Measurements from ENCODE around the gene CTF1.
"Not testable (repeated sequence)": the region's sequence is repeated elsewhere in the genome, so short reads cannot be mapped to it uniquely, and the experiment has no call there.

The CTF1 gene, protein sequence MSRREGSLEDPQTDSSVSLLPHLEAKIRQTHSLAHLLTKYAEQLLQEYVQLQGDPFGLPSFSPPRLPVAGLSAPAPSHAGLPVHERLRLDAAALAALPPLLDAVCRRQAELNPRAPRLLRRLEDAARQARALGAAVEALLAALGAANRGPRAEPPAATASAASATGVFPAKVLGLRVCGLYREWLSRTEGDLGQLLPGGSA

DNA sequence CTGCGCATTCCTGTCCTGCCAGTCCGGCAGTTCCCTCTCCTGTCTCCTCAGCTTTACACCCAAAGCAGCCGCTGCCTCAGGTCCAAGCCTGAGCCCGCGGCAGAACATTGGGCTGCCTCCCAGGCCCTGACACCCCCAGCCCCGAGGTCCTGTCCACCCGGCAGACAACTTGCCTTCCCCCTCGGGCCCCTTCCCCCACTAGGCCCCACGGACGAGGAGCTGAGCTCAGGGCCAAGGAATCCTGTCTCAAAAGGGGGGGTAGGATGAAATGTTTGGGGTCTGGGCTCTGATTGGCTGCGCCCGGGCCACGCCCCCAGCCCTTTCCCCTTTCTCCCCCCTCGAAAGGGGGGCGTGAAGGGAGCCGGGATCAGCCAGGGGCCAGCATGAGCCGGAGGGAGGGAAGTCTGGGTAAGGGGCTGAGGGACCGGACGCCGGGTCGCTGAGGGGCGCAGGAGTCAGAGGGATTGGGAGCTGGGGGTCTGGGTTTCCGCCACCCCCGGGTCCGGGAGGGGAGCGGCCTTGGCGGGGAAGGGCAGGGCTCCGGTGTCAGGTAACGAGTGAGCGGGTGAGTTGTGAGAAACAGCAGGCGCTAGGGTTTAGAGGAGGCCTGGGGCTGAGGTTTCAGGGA is at the start of gene CTF1:
TSS of gene CTF1 (plus strand) at position 354 of the 628 bp plus-strand sequence. CDS start at position 384, 30 bp downstream.
- DNase-seq, result peak; percentile 37

GRCh38 chr16:30846649-30847402 is 49.6 kb upstream of the CTF1 start:
- DNase-seq, result no peak

DNA sequence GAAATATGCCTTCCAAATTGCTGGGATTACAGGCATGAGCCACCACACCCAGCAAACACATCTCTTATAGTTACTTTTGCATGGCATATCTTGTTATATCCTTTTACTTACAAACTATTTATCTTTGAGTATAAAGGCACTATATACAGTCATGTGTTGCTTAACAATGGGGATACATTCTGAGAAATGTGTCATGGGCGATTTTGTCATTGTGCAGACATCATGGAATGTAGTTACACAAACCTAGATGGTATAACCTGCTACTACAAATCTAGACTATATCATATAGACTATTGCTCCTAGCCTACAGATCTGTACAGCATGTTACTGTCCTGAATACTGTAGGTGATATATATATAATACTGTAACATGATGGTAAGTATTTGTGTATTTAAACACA is 46.2 kb upstream of the CTF1 start:
- no peak for DNase-seq

GRCh38 chr16:30853758-30854157 is 42.7 kb upstream of the CTF1 start:
- no peak for DNase-seq

GRCh38 chr16:30858111-30858495 is 38.3 kb upstream of the CTF1 start:
- no peak for DNase-seq

DNA sequence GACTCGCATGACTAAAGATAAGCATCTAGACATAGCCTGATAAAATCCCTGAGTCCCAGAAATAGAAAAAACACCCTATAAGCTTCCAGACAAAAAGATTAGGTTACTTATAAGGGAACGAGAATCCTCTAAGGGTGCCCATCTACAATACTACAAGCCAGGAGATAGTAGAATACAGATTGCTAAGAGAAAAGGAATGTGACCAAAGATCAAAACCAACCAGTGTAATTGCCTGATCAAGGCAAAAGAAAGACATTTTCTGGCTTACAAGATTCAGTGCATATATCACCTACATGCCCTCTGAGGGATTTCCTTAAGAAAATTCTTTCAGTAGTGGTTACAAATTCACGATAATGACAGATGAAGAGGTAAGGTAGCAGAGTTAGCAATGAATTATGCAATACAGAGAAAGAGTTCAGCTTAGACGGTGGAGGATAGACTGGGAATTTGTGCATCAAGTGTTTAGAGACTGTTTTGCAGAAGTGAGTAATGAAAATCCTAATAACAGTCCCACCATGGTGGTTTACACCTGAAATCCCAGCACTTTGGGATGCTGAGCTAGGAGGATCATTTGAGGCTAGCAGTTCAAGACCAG is 37.5 kb upstream of the CTF1 start:
- no peak for DNase-seq

- DNase-seq, result not testable (repeated sequence)
Measured at GRCh38 chr16:30860729-30861128, 35.7 kb upstream of the CTF1 start.

DNA sequence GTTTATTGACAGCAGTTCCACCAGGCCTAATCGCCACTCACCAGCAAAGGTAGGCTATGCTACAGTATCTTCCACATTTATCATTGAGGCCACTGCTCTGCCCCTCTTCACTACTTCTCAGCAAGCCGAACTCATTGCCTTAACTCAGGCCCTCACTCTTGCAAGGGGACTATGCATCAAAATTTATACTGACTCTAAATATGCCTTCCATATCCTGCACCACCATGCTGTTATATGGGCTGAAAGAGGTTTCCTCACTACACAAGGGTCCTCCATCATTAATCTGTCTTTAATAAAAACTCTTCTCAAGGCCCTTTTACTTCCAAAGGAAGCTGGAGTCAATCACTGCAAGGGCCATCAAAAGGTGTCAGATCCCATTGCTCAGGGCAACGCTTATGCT is 33.2 kb upstream of the CTF1 start:
- not testable (repeated sequence) for DNase-seq

- DNase-seq, result no peak
Measured at GRCh38 chr16:30866031-30866430, 30.4 kb upstream of the CTF1 start.

- DNase-seq, result peak; percentile 48
Measured at GRCh38 chr16:30867747-30868146, 28.7 kb upstream of the CTF1 start.

GRCh38 chr16:30870904-30871303 is 25.5 kb upstream of the CTF1 start:
- DNase-seq, result no peak

DNA sequence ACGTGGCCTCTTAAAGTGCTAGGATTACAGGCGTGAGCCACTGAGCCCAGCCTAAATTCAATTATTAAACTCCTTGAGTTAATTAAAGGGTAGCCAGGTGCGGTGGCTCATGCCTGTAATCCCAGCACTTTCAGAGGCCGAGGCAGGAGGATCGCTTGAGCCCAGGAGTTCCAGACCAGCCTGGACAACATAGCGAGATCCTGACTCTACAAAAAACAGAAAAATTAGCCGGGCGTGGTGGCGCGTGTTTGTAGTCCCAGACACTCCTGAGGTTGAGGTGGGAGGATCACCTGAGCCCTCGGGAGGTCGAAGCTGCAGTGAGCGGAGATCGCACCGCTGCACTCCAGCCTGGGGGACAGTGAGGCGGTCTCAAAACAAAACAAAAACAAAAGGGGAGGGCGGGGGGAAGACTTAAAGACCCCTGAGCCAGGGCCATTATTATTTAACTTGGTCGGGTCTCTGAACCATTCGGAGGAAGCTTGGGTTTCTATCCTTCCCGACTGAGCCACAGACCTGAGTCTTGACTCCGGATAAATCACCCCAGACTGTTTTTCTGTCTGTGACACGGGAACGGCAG is 22.1 kb upstream of the CTF1 start:
- DNase-seq, result no peak

DNA sequence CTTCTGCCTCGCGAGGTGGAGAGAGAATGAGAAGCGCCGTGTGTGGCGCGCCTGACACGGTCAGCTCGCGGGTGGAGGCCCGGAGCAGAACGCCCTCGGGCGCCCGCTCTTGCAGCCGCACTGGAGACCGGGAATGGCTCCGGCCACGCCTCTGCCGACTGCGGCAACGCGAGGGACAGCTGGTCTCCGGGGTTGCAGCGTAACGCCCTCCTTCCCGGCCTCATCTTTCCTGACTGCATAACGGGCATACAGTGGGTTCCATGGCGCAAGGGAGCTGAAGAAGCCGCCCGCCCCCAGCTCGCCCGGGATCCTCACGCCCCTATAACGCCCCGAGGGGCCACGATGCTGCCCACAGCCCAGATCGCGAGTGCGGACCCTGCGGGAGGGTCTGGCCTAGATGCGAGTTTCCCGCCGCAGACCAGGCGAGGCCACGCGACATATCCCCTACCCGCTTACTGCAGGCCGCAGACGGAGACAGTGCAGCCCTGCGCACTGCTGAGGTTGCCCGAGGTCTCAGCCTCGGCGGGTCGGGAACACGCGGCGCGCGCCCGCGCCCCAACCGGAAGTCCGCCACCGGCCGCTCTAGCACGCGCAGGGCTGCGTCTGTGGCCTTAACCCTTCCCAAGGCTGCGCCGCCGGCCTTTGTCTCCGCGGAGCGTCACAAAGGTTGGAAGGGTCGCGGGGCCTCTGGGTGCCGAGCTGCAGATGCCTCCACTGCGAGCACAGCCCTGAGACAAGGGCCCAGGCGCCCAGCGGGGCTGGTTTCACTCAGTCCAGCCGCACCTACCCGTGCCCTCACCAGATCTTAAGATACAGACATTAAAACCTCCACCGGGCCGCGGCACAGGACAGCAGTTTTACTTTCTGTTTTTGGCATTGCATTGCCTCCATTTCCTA is 21.3 kb upstream of the CTF1 start:
- peak; percentile 94 for DNase-seq

DNA sequence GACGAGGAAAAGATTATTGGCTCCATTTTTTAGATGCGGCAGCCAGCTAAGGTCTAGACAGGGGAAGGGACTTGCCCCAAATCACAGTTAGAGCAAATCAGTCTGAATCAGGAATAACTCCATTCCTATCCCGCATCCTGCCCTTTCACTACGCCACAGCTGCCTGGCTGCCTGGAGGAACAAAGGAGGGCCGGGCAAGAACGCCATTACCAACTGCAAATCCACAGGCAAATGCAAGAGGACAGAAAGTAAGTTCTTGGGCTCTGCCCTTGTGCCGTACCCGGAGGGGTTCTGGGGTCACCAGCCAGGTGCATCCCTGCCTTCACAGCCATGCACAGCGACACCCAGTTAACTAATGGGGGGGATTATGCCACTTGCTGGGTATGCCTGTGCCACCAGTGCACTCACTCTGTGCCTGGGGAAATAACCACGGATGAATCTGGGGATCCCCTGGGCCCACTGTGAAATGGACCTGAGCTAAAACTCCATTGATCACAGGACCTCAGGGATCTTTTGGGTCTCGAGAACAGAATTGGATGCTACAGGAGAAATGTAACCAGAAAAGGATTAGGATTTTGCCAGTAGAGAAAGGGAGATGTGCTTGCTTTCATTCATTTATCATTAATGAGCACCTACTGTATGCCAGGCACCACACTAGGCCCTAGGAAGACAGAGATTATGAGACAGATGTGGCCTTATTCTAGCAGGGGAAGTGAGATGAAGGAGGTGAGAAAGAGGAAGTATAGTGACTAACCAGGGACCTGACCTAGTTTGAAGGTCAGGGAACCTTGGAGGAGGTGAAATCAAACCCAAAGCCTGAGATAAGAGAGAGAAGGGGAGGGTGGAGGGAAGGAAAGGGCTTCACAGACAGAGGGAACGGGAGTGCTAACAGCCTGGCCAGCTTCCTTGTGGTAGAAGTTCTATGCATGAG is 20.3 kb upstream of the CTF1 start:
- peak; percentile 66 for DNase-seq

DNA sequence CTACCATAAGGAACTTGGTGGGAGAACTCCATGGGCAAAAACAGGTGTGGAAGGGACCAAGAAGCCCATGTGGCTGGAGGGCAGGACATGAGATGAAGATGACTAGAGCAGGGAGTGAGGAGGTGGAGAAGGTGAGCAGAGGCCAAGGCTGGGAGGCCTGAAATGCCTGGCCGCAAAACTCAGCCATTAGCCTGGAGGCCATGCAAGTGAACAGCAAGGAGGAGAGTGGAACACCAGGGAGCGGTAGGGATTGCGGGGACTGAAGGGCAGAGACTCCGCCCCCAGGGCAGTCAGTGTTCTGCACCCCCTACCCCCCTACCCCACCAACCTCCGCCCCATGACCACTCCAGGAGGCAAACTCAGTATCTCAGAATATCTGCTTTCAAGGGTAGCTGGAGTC is 19.5 kb upstream of the CTF1 start:
- peak; percentile 18 for DNase-seq

GRCh38 chr16:30882429-30883310 is 13.7 kb upstream of the CTF1 start:
- no peak for DNase-seq

GRCh38 chr16:30884760-30885159 is 11.7 kb upstream of the CTF1 start:
- no peak for DNase-seq

DNA sequence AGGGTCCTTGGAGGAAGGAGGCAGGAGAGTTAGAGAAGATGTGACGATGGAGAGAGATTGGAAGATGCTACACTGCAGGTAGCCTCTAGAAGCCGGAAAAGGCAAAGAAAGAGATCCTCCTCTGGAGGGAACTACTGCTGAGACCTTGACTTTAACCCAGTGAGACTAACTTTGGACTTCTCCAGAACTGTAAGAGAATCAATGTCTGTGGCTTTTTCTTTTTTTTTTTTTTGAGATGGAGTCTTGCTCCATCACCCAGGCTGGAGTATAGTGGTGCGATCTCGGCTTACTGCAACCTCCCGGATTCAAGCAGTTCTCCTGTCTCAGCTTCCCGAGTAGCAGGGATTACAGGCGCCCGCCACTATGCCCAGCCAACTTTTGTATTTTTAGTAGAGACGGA is 11.2 kb upstream of the CTF1 start:
- DNase-seq, result no peak

GRCh38 chr16:30886145-30886544 is 10.3 kb upstream of the CTF1 start:
- no peak for DNase-seq

DNA sequence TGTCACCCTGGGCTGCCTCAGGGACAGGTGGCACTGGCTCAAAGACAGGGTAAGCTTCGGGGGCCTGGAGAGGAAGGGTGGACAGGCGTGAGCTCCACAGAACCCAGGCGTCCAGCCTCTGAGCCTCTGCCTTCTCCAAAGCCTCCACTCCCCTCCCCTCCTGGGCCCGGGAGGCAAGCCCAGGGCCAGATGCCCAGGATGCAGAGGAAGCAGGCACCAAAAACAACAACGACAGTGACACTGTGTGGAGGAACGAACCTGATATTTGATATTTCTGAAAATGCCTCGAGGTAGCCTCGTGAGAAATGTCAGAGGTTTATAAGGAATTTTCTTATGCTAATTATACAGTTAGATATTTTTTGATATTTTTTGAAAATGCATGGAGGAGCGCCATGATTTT is 8.5 kb upstream of the CTF1 start:
- DNase-seq, result no peak

All from hematopoietic multipotent progenitor cell treated with erythropoietin and hydrocortisone succinate and interleukin-3 and kit ligand, for 6 days (in vitro differentiated cells).